Body of pancreas (tissue), 4 donors: ENCODE measurements around the gene ERC2.

Experiments used
- CTCF ChIP-seq, 7 experiments: fragments of 450-650 bp in 4 of 7; fragments of 200-600 bp in 3 of 7; sonication (generic) in 3 of 7; IDR thresholded peaks; one replicate each; pipeline ENCODE4 v1.5.1; 2016 to 2019; ENCODE audit warnings: antibody characterized with exemption in 7 of 7
- POLR2A ChIP-seq, 3 donors: fragments of 450-650 bp; IDR thresholded peaks; one replicate each; pipeline ENCODE4 v1.6.1; 2016; ENCODE audit warnings: antibody characterized with exemption in 3 of 3, mild to moderate bottlenecking in 2 of 3

- TF ChIP-seq CTCF (IDR thresholded peaks at IDR 0.05): no peak
- TF ChIP-seq POLR2A (IDR thresholded peaks at IDR 0.05): no peak
Measured at GRCh38 chr3:56086355-56086754, 381.9 kb downstream of the ERC2 start.
